OCI-LY1 (cell line): Measurements from ENCODE around the gene CT47A1.

Experiments used
- CTCF ChIP-seq: fragments of 200-600 bp; sonication (generic), shearing (Covaris generic); IDR thresholded peaks from 2 replicates; pipeline ENCODE4 v1.5.1; 2017; ENCODE audit warnings: mild to moderate bottlenecking, antibody characterized with exemption, low read length, moderate library complexity, mixed read lengths
- EZH2 ChIP-seq: fragments of 200-600 bp; sonication (generic), shearing (Covaris generic); IDR thresholded peaks from 2 replicates; pipeline ENCODE4 v1.8.0; 2017; ENCODE audit warnings: borderline replicate concordance, mixed run types, mild to moderate bottlenecking, antibody characterized with exemption, low read length, moderate library complexity, mixed read lengths

GRCh38 chrX:121014826-121015225 is 29.3 kb upstream of the CT47A1 start:
- TF ChIP-seq CTCF (no peak), EZH2 (no peak)
